C4-2B (cell line): ENCODE data around the gene C20orf173.
A peak's percentile ranks its signal among the peaks of the same experiment; 100 is the strongest.
"Not testable (repeated sequence)": the region's sequence is repeated elsewhere in the genome, so short reads cannot be mapped to it uniquely, and the experiment has no call there.

Experiments
- H3K27ac ChIP-seq: fragments of 450-650 bp; 2 replicates; pipeline ENCODE4 v1.5.1; 2017
- ZFX ChIP-seq: fragments of 450-650 bp; IDR thresholded peaks from 2 replicates; pipeline ENCODE4 v1.6.1; 2017
- TF ChIP-seq, protein P1 (sequence below): fragments of 450-650 bp; conservative IDR thresholded peaks from 2 replicates; pipeline ENCODE4 v1.5.1; 2017; ENCODE audit warnings: mild to moderate bottlenecking

C20orf173 gene

GRCh38 chr20:35547329-35547728 is 17.9 kb upstream of the C20orf173 start:
- no peak for TF ChIP-seq ZFX
- TF ChIP-seq, protein P1, sequence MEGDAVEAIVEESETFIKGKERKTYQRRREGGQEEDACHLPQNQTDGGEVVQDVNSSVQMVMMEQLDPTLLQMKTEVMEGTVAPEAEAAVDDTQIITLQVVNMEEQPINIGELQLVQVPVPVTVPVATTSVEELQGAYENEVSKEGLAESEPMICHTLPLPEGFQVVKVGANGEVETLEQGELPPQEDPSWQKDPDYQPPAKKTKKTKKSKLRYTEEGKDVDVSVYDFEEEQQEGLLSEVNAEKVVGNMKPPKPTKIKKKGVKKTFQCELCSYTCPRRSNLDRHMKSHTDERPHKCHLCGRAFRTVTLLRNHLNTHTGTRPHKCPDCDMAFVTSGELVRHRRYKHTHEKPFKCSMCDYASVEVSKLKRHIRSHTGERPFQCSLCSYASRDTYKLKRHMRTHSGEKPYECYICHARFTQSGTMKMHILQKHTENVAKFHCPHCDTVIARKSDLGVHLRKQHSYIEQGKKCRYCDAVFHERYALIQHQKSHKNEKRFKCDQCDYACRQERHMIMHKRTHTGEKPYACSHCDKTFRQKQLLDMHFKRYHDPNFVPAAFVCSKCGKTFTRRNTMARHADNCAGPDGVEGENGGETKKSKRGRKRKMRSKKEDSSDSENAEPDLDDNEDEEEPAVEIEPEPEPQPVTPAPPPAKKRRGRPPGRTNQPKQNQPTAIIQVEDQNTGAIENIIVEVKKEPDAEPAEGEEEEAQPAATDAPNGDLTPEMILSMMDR: no peak

GRCh38 chr20:35546127-35546526 is 16.7 kb upstream of the C20orf173 start:
- no peak overlapping the region for H3K27ac ChIP-seq
- TF ChIP-seq, protein P1: no peak
- TF ChIP-seq ZFX: no peak

More at GRCh38 chr20:35547329-35547728, 17.9 kb upstream of the C20orf173 start:
- H3K27ac ChIP-seq: no peak overlapping the region

DNA sequence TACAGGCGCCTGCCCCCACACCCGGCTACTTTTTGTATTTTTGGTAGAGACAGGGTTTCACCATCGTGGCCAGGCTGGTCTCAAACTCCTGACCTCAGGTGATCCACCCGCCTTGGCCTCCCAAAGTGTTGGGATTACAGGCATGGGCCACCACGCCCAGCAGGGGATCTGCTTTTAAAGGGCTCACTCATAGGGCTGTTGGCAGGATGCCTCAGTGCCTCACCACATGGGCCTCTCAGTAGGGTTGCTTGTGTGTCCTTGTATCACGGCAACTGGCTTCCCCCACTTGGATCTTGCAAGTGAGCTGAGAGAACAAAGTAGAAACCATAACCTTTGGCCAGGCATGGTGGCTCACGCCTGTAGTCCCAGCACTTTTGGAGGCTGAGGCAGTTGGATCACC is 15.5 kb upstream of the C20orf173 start:
- H3K27ac ChIP-seq: not testable (repeated sequence)

DNA sequence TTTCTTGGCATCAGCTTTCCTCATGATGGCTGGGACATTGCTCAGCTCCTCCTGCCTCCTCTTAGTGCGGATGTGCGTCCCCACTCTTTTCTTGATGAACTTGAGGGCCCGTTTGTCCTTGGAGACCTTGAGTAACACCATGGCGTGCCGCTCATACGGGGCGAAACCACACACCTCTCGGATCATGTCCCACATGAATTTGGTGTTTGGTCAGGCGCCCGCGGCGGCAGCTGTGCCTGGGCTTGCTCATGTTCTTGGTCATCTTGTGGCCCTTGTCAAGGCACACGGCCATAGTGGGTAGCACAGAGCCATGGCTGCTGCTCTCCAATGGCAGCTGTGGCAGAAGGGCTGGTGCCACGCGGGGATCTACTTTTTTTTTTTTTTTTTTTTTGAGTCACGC is 15.0 kb upstream of the C20orf173 start:
- no peak overlapping the region for H3K27ac ChIP-seq
- no peak for TF ChIP-seq ZFX
- TF ChIP-seq, protein P1: no peak

DNA sequence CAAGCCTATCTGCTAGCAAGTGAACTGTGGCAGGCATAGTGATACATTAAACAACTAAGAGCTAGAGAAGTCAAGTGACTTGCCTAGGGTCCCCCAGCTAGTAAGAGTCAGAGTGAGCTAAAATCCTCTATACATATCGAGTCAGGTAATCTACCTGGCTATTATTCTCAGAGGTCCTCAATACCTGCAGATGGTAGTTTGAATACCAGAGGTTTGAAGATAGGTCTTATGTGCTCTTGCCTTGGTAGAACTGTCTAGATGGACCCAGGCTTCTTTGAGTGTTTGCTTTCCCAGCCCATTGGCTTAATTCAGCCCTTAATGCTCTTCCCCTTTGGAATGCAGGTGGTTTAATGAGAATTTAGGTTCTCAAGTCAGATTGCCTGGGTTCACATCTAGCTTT is 13.5 kb upstream of the C20orf173 start:
- peak overlapping the region; percentile 92; the same call in 1 of the 2 replicates for H3K27ac ChIP-seq

GRCh38 chr20:35541783-35542662 is 12.6 kb upstream of the C20orf173 start, which contains the start of gene ERGIC3:
ERGIC3 (plus strand) TSS chr20:35542078; CDS start chr20:35542098, 20 bp downstream.
- H3K27ac ChIP-seq: peak within 1 kb of the TSS; percentile 92
- TF ChIP-seq, protein P1: no peak
- peak; percentile 29; the same call in 1 of the 2 replicates for TF ChIP-seq ZFX

More for the DNA sequence above, 13.5 kb upstream of the C20orf173 start:
- TF ChIP-seq, protein P1: no peak
- no peak for TF ChIP-seq ZFX

DNA sequence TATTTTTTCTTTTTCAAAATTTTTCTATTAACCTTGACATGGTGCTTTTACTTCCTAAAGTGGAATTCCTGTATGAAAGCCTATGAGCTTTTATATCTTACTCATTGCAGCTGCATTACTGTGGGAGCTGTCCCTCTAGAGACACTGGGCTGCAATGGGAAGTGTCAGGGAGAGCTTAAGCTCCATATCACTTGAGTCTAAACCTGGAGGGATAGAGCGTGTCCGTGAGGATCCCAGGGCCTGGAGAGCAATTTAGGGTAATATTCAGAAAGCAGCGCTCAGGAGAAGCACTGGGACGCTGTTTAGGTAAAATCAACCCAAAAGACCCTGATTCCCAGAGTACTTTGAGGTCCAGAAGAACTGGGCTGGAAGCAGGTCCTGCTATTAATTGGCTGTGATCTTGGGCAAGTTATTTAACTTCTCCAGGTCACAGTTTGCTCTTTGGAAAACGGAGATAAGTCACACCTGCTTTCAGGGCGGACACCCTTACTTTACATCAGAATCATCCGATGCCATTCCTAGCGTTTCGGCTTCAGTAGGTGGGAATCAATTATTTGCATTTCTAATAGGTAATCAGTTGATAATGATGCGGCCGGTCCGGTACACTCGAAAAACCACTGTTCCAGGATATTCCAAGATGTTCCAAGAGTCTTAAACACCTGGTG is 11.8 kb upstream of the C20orf173 start:
- TF ChIP-seq, protein P1: no peak
- no peak for TF ChIP-seq ZFX
- peak overlapping the region; percentile 92 for H3K27ac ChIP-seq
